Astrocyte of the cerebellum (primary cell): Measurements from ENCODE around the gene CCL14.

Experiments
- DNase-seq: peaks from one replicate; pipeline ENCODE4 v3.0.0-alpha.2; 2011; ENCODE audit warnings: low read depth
- H3K4me3 ChIP-seq: 2 replicates; pipeline ENCODE4 v1.5.1; 2011; ENCODE audit warnings: mild to moderate bottlenecking, low read depth, low read length, moderate library complexity
- CTCF ChIP-seq: IDR thresholded peaks from 2 replicates; pipeline ENCODE4 v1.5.1; 2012; ENCODE audit warnings: low read length, low read depth, moderate library complexity, mild to moderate bottlenecking; ENCODE audit errors: missing control alignments
- in situ Hi-C: cut with HindIII; loops from 2 replicates; pipeline ENCODE4 v1.10.0; 2017; ENCODE audit warnings: low sequenced_read_pairs

CCL14 gene

GRCh38 chr17:36004594-36005108, 18.1 kb upstream of the CCL14 start:
- H3K4me3 ChIP-seq: no peak overlapping the region
- TF ChIP-seq CTCF: no peak
- DNase-seq: no peak
- in situ Hi-C loops: no loop called here

- no peak overlapping the region for H3K4me3 ChIP-seq
- in situ Hi-C loops: no loop called here
- TF ChIP-seq CTCF: no peak
- DNase-seq: no peak
Observed at GRCh38 chr17:36002631-36003030, 16.1 kb upstream of the CCL14 start.

GRCh38 chr17:36001862-36002603, 15.5 kb upstream of the CCL14 start:
- no peak overlapping the region for H3K4me3 ChIP-seq
- in situ Hi-C loops: no loop called here
- DNase-seq: no peak
- TF ChIP-seq CTCF: no peak

- TF ChIP-seq CTCF: no peak
- in situ Hi-C loops: no loop called here
- DNase-seq: no peak
- no peak within 1 kb of the TSS for H3K4me3 ChIP-seq
Observed at GRCh38 chr17:36001110-36001771, 14.7 kb upstream of the CCL14 start, which contains the start of gene CCL15. Gene CCL15, minus strand, starts transcription at chr17:36001553. Its CDS starts 61 bp downstream, at chr17:36001492.

GRCh38 chr17:36000732-36001109, 14.2 kb upstream of the CCL14 start:
- no peak overlapping the region for H3K4me3 ChIP-seq
- in situ Hi-C loops: no loop called here
- no peak for TF ChIP-seq CTCF
- DNase-seq: no peak

- no peak overlapping the region for H3K4me3 ChIP-seq
- in situ Hi-C loops: loop anchor here (25.0 kb wide), 2 partner anchors 114 to 489 kb away; partner anchors contain the start of genes CCL4 and ZNHIT3
- no peak for TF ChIP-seq CTCF
- DNase-seq: no peak
Observed at GRCh38 chr17:35998756-35999155, 12.2 kb upstream of the CCL14 start.
